B cell (primary cell): ENCODE measurements around the gene GPA33. TPM values are rescaled to one million over a fixed set of nuclear protein-coding genes. Genes with fewer than 3 reads are reported as not detected.
A peak's percentile ranks its signal among the peaks of the same experiment; 100 is the strongest.

Experiments
- ATAC-seq: fragments of 200-7000 bp; cut with Tn5 transposase; one replicate; pipeline ENCODE4 v1.10.0; 2021; ENCODE audit warnings: low read depth, mild to moderate bottlenecking, moderate number of reproducible peaks, moderate library complexity
- CTCF ChIA-PET: fragments of 350-600 bp; sonication (Branson Sonifier 250); formaldehyde crosslinking; loops from one replicate; lab custom pipeline; 2021; ENCODE audit warnings: antibody characterized with exemption, inconsistent platforms; lab: Charles Lee
- POLR2A ChIA-PET: fragments of 350-600 bp; sonication (Branson Sonifier 250); formaldehyde crosslinking; loops from one replicate; lab custom pipeline; 2021; ENCODE audit warnings: antibody characterized with exemption; lab: Charles Lee
- DNase-seq: peaks from one replicate; pipeline ENCODE4 v3.0.0; 2013
- H2AFZ ChIP-seq: 2 replicates; pipeline ENCODE4 v1.6.1; 2012; ENCODE audit warnings: mild to moderate bottlenecking, low read depth, low read length; ENCODE audit not compliant: insufficient read depth, poor library complexity, severe bottlenecking
- H3K27ac ChIP-seq, 2 donors: 1 replicate in 1 of 2; 2 replicates in 1 of 2; pipeline ENCODE4 v1.5.1; 2012 to 2013; ENCODE audit warnings: low read length in 2 of 2, mild to moderate bottlenecking in 2 of 2, moderate library complexity in 1 of 2
- H3K27me3 ChIP-seq, 4 experiments: fragments of 200-600 bp in 1 of 4; sonication (generic) in 1 of 4; replicated peaks in 1 of 4; 1 replicate in 2 of 4; 2 replicates in 2 of 4; pipeline versions ENCODE4 v1.6.1 to v1.7.0; 2013 to 2016; ENCODE audit warnings: low read length in 3 of 4, mild to moderate bottlenecking in 2 of 4, mixed read lengths in 1 of 4, moderate library complexity in 1 of 4; ENCODE audit not compliant: insufficient read depth in 4 of 4, control insufficient read depth in 3 of 4; ENCODE audit errors: control extremely low read depth in 1 of 4
- H3K36me3 ChIP-seq, 2 experiments: replicated peaks in 1 of 2; 1 replicate in 1 of 2; 2 replicates in 1 of 2; pipeline versions ENCODE4 v1.6.1 to v1.7.1; 2013; ENCODE audit warnings: low read length in 1 of 2; ENCODE audit not compliant: insufficient read depth in 2 of 2, control insufficient read depth in 1 of 2; ENCODE audit errors: control extremely low read depth in 1 of 2, extremely low read depth in 1 of 2
- H3K4me1 ChIP-seq, 2 donors: fragments of 200-600 bp in 1 of 2; sonication (generic) in 1 of 2; 1 replicate in 1 of 2; 2 replicates in 1 of 2; pipeline versions ENCODE4 v1.5.1 to v1.6.1; 2013 to 2017; ENCODE audit warnings: low read length in 2 of 2; ENCODE audit not compliant: control insufficient read depth in 2 of 2, insufficient read depth in 2 of 2
- H3K4me2 ChIP-seq: replicated peaks from 2 replicates; pipeline ENCODE3; 2012; ENCODE audit warnings: mild to moderate bottlenecking, low read depth, low read length; ENCODE audit not compliant: poor library complexity, severe bottlenecking
- H3K4me3 ChIP-seq, 5 experiments: fragments of 200-600 bp in 1 of 5; sonication (generic) in 1 of 5; 1 replicate in 3 of 5; 2 replicates in 2 of 5; pipeline versions ENCODE4 v1.5.1 to v1.7.0; 2011 to 2016; ENCODE audit warnings: low read length in 4 of 5, mild to moderate bottlenecking in 4 of 5, low read depth in 2 of 5, control low read depth in 1 of 5, moderate library complexity in 1 of 5; ENCODE audit not compliant: insufficient read depth in 1 of 5; ENCODE audit errors: control extremely low read depth in 1 of 5, extremely low read depth in 1 of 5
- H3K79me2 ChIP-seq: fragments of 200-600 bp; sonication (generic); one replicate; pipeline ENCODE4 v1.6.0; 2016; ENCODE audit warnings: low read length; ENCODE audit not compliant: control insufficient read depth, insufficient read depth
- H3K9ac ChIP-seq: fragments of 200-600 bp; sonication (generic); 2 replicates; pipeline ENCODE4 v1.6.1; 2017; ENCODE audit warnings: mild to moderate bottlenecking, low read length, moderate library complexity
- H3K9me3 ChIP-seq, 3 donors: one replicate each; pipeline versions ENCODE4 v1.6.1 to v1.7.1; 2013; ENCODE audit warnings: low read length in 2 of 3; ENCODE audit not compliant: control insufficient read depth in 2 of 3, insufficient read depth in 1 of 3; ENCODE audit errors: control extremely low read depth in 1 of 3
- H4K20me1 ChIP-seq: 2 replicates; pipeline ENCODE4 v1.6.0; 2012; ENCODE audit warnings: mild to moderate bottlenecking, low read length; ENCODE audit not compliant: insufficient read depth, control insufficient read depth, poor library complexity, severe bottlenecking
- H3K27ac Mint-ChIP-seq: one replicate; pipeline ENCODE4 v1.8.0; 2021; ENCODE audit warnings: mixed read lengths
- H3K27me3 Mint-ChIP-seq: one replicate; pipeline ENCODE4 v1.8.0; 2021; ENCODE audit warnings: mixed read lengths
- H3K4me1 Mint-ChIP-seq: one replicate; pipeline ENCODE4 v1.8.0; 2021; ENCODE audit warnings: mixed read lengths
- H3K4me3 Mint-ChIP-seq: one replicate; pipeline ENCODE4 v1.8.0; 2021; ENCODE audit warnings: mixed read lengths
- H3K9me3 Mint-ChIP-seq: one replicate; pipeline ENCODE4 v1.8.0; 2022; ENCODE audit warnings: mixed read lengths; ENCODE audit not compliant: insufficient read depth
- EZH2 ChIP-seq: IDR thresholded peaks from 2 replicates; pipeline ENCODE4 v1.6.1; 2012; ENCODE audit warnings: borderline replicate concordance, low read depth, mild to moderate bottlenecking, moderate library complexity, low read length; ENCODE audit not compliant: insufficient read depth, poor library complexity, severe bottlenecking
- WGBS: methylation state at CpG from one replicate; pipeline ENCODE4 v1.1.5; 2013; ENCODE audit warnings: missing lambda C conversion rate; ENCODE audit not compliant: insufficient coverage; 5-methylcytosine and 5-hydroxymethylcytosine counted together
- intact Hi-C: fragments of 100-400 bp; cut with micrococcal nuclease; formaldehyde crosslinking; loops from one replicate; pipeline ENCODE4 v1.10.0; 2022
- polyA plus RNA-seq: library from polyadenylated mRNA; depleted of rRNA; stranded (reverse); fragments of >200 nt; gene quantifications from 2 replicates; pipeline ENCODE4 v1.2.3, GENCODE V29; 2012
- small RNA-seq: library from RNA; depleted of rRNA; stranded (forward); fragments of <200 nt; gene quantifications from one replicate; pipeline ENCODE3, GENCODE V24; 2012; ENCODE audit warnings: low replicate concordance, low read depth; ENCODE audit not compliant: insufficient read length
- total RNA-seq, 2 donors: library from RNA; stranded (reverse); fragments of 120-200 nt in 1 of 2; gene quantifications; 1 replicate in 1 of 2; 2 replicates in 1 of 2; pipeline versions ENCODE4 v1.2.3 to v1.2.4, GENCODE V29; 2013 to 2022
- TF ChIP-seq, protein P1 (sequence below): fragments of 200-600 bp; IDR thresholded peaks from one replicate; pipeline ENCODE4 v1.8.0; 2022; ENCODE audit warnings: antibody characterized with exemption, mild to moderate bottlenecking

Gene GPA33
- total and polyA plus RNA-seq, 2 donors (not counting 1 experiment from before 2014, with no cell fraction given), result 0.91 to 2.4 TPM

GRCh38 chr1:167003711-167004110 lies 86.5 kb downstream of the GPA33 start:
- WGBS, result 100% methylated on average over 2 of the region's 2 CpGs

More at GRCh38 chr1:167003711-167004110, 86.5 kb downstream of the GPA33 start:
- H3K79me2 ChIP-seq, result no peaks in the 10 kb centered on the region
- H3K36me3 ChIP-seq, result no peaks in the 10 kb centered on the region
- CTCF ChIA-PET, result no interaction called here
- intact Hi-C loops, result no loop called here
- no peak for DNase-seq
- H3K4me2 ChIP-seq, result no peak overlapping the region
- no peaks in the 10 kb centered on the region for H3K4me1 ChIP-seq
- Mint-ChIP-seq H3K27me3 (peaks cover 15% of the 10 kb centered on the region), H3K27ac (no peak overlapping the region), H3K9me3 (peaks cover 6% of the 10 kb centered on the region), H3K4me3 (no peak overlapping the region), H3K4me1 (no peaks in the 10 kb centered on the region)
- no peak overlapping the region for H2AFZ ChIP-seq
- no peaks in the 10 kb centered on the region for H3K27me3 ChIP-seq
- H4K20me1 ChIP-seq, result no peaks in the 10 kb centered on the region
- no peak overlapping the region for H3K9ac ChIP-seq
- peaks cover 0 to 3% (median 3%) of the 10 kb centered on the region in 3 donors for H3K9me3 ChIP-seq
- no peak overlapping the region for H3K27ac ChIP-seq
- TF ChIP-seq EZH2, result no peak
- TF ChIP-seq, protein P1, sequence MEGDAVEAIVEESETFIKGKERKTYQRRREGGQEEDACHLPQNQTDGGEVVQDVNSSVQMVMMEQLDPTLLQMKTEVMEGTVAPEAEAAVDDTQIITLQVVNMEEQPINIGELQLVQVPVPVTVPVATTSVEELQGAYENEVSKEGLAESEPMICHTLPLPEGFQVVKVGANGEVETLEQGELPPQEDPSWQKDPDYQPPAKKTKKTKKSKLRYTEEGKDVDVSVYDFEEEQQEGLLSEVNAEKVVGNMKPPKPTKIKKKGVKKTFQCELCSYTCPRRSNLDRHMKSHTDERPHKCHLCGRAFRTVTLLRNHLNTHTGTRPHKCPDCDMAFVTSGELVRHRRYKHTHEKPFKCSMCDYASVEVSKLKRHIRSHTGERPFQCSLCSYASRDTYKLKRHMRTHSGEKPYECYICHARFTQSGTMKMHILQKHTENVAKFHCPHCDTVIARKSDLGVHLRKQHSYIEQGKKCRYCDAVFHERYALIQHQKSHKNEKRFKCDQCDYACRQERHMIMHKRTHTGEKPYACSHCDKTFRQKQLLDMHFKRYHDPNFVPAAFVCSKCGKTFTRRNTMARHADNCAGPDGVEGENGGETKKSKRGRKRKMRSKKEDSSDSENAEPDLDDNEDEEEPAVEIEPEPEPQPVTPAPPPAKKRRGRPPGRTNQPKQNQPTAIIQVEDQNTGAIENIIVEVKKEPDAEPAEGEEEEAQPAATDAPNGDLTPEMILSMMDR, result no peak
- H3K4me3 ChIP-seq, result no peak overlapping the region
- POLR2A ChIA-PET, result no interaction called here
- ATAC-seq, result no peak

Small RNAs within 50 kb of the gene (small RNA-seq; reads per million reads assigned to genes)
- 5.5 reads per million, percentile 71 among the genes with 10 or more reads in this experiment for gene RNA5SP65

Other genes with a start within 250 kb of the GPA33 start
- 12.9 and 13.1 TPM in 2 replicates for gene TADA1, start 214.1 kb downstream of the GPA33 start, total RNA-seq
- 12.0 and 13.0 TPM in 2 replicates for gene TADA1, start 214.1 kb downstream of the GPA33 start, polyA plus RNA-seq
- gene ILDR2, start 114.8 kb downstream of the GPA33 start, total RNA-seq, result 0.36 TPM in 1 of 2 replicates, not detected in the other
- 0.01 and 0.03 TPM in 2 replicates for gene ILDR2, start 114.8 kb downstream of the GPA33 start, polyA plus RNA-seq
- not detected in 2 replicates for gene MAEL, start 101.1 kb downstream of the GPA33 start, total RNA-seq
- 0.04 TPM in 1 of 2 replicates, not detected in the other for gene MAEL, start 101.1 kb downstream of the GPA33 start, polyA plus RNA-seq
- gene STYXL2, start 3.7 kb upstream of the GPA33 start, total RNA-seq, result not detected in 2 replicates
- not detected in 2 replicates for gene STYXL2, start 3.7 kb upstream of the GPA33 start, polyA plus RNA-seq
- gene POU2F1, start 130.5 kb upstream of the GPA33 start, total RNA-seq, result 47.4 and 48.8 TPM in 2 replicates
- 5.2 and 11.1 TPM in 2 replicates for gene POU2F1, start 130.5 kb upstream of the GPA33 start, polyA plus RNA-seq